A549 treated with CORT108297 at 1 μM for 4 hours (cell line): ENCODE results near the gene VSTM4. TPM values are rescaled to one million over a fixed set of nuclear protein-coding genes. Genes with fewer than 3 reads are reported as not detected.

Experiments
- total RNA-seq: library from RNA; stranded (reverse); fragments of 200-300 nt; extraction: Qiagen RNA extraction; gene quantifications from 5 replicates; pipeline ENCODE4 v1.2.3, GENCODE V29; 2022

The VSTM4 gene
- total RNA-seq: 0.30 to 0.60 TPM (median 0.42 TPM) in 5 replicates

GRCh38 chr10:49115015-49115795 lies at the start of gene VSTM4:
Gene VSTM4, minus strand, starts transcription at chr10:49115522. Its CDS starts 37 bp downstream, at chr10:49115485.

GRCh38 chr10:49133706-49134248 lies 18.5 kb upstream of the VSTM4 start, which contains the start of gene FAM170B:
Gene FAM170B, minus strand, starts transcription at chr10:49134021. Its CDS starts 103 bp downstream, at chr10:49133918.

Other genes starting within 250 kb of the VSTM4 start
- not detected in 5 replicates for gene LRRC18, start 175.7 kb downstream of the VSTM4 start, total RNA-seq
- gene FAM170B, start 18.5 kb upstream of the VSTM4 start, total RNA-seq: not detected in 5 replicates
- not detected in 5 replicates for gene TMEM273, start 72.9 kb upstream of the VSTM4 start, total RNA-seq
- not detected in 5 replicates for gene C10orf71, start 183.6 kb upstream of the VSTM4 start, total RNA-seq